ENCODE measurements around the gene TMSB4X. TPM values are rescaled to one million over a fixed set of nuclear protein-coding genes. Genes with fewer than 3 reads are reported as not detected.

The TMSB4X gene
- total RNA-seq, 2 experiments from 2014 or later, result 1,476 to 1,540 TPM

DNA sequence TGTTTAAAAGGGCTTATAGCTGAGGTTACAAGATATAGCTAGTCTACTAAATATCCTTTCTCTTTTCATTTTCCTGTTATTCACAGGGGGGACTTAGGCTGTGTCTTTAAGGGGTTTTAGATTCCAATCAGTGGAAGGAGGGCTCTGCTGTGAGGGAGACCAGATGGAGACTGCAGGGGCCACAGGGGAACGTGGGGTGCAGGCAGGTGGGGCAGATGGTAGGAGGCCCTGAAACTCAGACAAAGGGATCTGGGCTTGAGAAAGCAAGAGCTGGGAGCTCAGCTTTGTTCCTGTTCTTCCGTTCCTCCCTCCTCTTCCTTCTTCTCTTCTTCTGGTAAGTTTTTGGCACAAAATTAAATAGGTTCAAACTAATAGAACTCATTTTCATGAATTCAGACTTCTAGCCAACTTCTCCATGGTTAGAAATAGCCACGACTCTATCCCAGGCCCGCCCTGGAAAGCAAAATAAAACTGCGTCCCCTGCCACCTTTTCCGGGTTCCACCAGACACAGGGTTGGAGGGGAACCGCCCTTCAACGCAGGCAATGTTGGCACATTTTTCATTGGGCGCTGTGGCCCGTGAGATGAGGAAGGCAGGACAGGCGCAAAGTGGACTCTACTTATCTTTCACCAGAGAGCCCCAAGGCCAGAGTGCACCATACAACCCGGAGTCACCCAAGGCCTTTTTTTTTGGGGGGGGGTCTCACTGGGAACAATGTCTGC lies 3.5 kb upstream of the TMSB4X start:
- Histone ChIP-seq H4K20me1 (ENCODE audit: insufficient read depth, low read length) (no peaks in the 10 kb centered on the region), H2AFZ (ENCODE audit: low read length) (peak overlapping the region; percentile 80), H3K4me3 (ENCODE audit: low read depth, low read length, poor library complexity, severe bottlenecking) (peak overlapping the region; percentile 64), H3K4me1 (ENCODE audit: insufficient read depth, low read length, poor library complexity, severe bottlenecking) (peaks cover 42% of the 10 kb centered on the region), H3K9me3 (ENCODE audit: low read length) (no peaks in the 10 kb centered on the region), H3K79me2 (ENCODE audit: insufficient read depth, low read depth, low read length) (peaks cover 27% of the 10 kb centered on the region), H3K4me2 (ENCODE audit: low read length) (peak overlapping the region; percentile 80), H3K27ac (ENCODE audit: low read depth, low read length, poor library complexity, severe bottlenecking) (peak overlapping the region; percentile 90), H3K9me2 (ENCODE audit: insufficient read depth, low read length) (no peaks in the 10 kb centered on the region), H3K36me3 (ENCODE audit: insufficient read depth, low read length) (peaks cover 15% of the 10 kb centered on the region)
- POLR2A ChIA-PET, result interaction anchor here (0.6 to 9.9 kb wide), 9 partner anchors 14 to 178 kb away, joined by 4 to 148 read pairs (median 7); no protein-coding TSS in a partner anchor
- no peak for DNase-seq (ENCODE audit: low spot score)
- TSS peak; percentile 68 for BruUV-seq (replicated peaks)
- TF ChIP-seq, protein P1, sequence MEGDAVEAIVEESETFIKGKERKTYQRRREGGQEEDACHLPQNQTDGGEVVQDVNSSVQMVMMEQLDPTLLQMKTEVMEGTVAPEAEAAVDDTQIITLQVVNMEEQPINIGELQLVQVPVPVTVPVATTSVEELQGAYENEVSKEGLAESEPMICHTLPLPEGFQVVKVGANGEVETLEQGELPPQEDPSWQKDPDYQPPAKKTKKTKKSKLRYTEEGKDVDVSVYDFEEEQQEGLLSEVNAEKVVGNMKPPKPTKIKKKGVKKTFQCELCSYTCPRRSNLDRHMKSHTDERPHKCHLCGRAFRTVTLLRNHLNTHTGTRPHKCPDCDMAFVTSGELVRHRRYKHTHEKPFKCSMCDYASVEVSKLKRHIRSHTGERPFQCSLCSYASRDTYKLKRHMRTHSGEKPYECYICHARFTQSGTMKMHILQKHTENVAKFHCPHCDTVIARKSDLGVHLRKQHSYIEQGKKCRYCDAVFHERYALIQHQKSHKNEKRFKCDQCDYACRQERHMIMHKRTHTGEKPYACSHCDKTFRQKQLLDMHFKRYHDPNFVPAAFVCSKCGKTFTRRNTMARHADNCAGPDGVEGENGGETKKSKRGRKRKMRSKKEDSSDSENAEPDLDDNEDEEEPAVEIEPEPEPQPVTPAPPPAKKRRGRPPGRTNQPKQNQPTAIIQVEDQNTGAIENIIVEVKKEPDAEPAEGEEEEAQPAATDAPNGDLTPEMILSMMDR (conservative IDR thresholded peaks at IDR 0.05; ENCODE audit: low read length), result no peak
- TF ChIP-seq EZH2phosphoT487 (IDR thresholded peaks at IDR 0.05; ENCODE audit: borderline replicate concordance, low read depth, low read length), result no peak
- intact Hi-C loops (cut with micrococcal nuclease; ENCODE audit: unreplicated experiment), result loop anchor here (5.0 kb wide), 1 partner anchor 761 kb away; the partner anchor contains the start of genes OFD1 and TRAPPC2
- CTCF ChIA-PET (ENCODE audit: unreplicated experiment), result interaction anchor here (0.6 kb wide), 1 partner anchor 16 kb away, joined by 4 read pairs; no protein-coding TSS in a partner anchor

DNA sequence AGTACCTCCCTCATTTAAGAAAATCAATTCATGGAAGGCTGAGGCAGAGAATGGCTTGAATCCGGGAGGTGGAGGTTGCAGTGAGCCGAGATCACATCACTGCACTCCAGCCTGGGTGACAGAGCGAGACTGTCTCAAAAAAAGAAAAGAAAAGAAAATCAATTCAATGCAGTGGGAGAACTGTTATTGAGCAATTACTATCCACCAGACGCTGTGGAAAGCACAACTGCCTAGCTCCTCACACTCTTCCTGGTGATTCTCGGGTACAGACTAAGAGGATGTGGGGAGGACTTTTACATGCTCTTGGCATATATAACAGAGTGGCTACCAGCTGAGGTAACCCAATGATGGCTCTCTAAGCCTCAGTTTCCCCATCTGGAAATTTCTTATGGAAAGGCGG lies 2.7 kb upstream of the TMSB4X start:
- peaks cover 44% of the 10 kb centered on the region for H3K4me1 ChIP-seq (ENCODE audit: insufficient read depth, low read length, poor library complexity, severe bottlenecking)
- peaks cover 33% of the 10 kb centered on the region for H3K79me2 ChIP-seq (ENCODE audit: insufficient read depth, low read depth, low read length)
- H3K27ac ChIP-seq (ENCODE audit: low read depth, low read length, poor library complexity, severe bottlenecking), result peak overlapping the region; percentile 90
- no peaks in the 10 kb centered on the region for H3K9me2 ChIP-seq (ENCODE audit: insufficient read depth, low read length)
- H3K9me3 ChIP-seq (ENCODE audit: low read length), result no peaks in the 10 kb centered on the region
- ChIA-PET CTCF (ENCODE audit: unreplicated experiment) (no interaction called here), POLR2A (interaction anchor here (0.7 to 9.9 kb wide), 8 partner anchors 15 to 177 kb away, joined by 3 to 148 read pairs (median 8); no protein-coding TSS in a partner anchor)
- peak overlapping the region; percentile 64 for H3K4me3 ChIP-seq (ENCODE audit: low read depth, low read length, poor library complexity, severe bottlenecking)
- H3K4me2 ChIP-seq (ENCODE audit: low read length), result peak overlapping the region; percentile 80
- peaks cover 22% of the 10 kb centered on the region for H3K36me3 ChIP-seq (ENCODE audit: insufficient read depth, low read length)
- intact Hi-C loops (cut with micrococcal nuclease; ENCODE audit: unreplicated experiment), result loop anchor here (5.0 kb wide), 1 partner anchor 760 kb away; the partner anchor contains the start of genes OFD1 and TRAPPC2
- H4K20me1 ChIP-seq (ENCODE audit: insufficient read depth, low read length), result no peaks in the 10 kb centered on the region
- TF ChIP-seq EZH2phosphoT487 (IDR thresholded peaks at IDR 0.05; ENCODE audit: borderline replicate concordance, low read depth, low read length), result no peak
- TF ChIP-seq, protein P1 (conservative IDR thresholded peaks at IDR 0.05; ENCODE audit: low read length), result no peak
- peak overlapping the region; percentile 80 for H2AFZ ChIP-seq (ENCODE audit: low read length)
- DNase-seq (ENCODE audit: low spot score), result no peak
- BruUV-seq (replicated peaks), result no TSS peak

Measured in OCI-LY7 (cell line).